SW480 (cell line): ENCODE measurements around the gene NPM3.

ENCODE experiments used
- DNase-seq: peaks from one replicate; pipeline ENCODE4 v3.0.0-alpha.2; 2016; ENCODE audit warnings: low spot score

Gene NPM3

DNA sequence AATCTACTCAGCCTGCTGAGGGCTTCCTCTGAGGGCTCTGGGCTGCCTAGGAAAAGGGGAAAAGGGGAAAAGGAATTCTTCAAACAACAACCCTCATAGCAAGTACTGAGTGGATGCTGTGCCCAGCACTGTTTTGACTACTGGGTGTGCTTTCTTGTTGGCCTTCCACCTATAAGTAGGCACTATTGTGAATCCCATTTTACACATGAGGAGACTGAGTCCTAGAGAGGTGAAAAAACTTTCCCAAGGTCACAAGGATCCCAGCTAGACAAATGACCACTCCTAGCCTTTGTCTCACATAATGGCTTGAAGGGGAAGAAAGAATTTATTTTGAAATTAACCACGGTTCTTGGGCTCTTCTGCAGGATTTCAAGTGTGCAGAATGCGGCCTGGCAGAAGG is 24.4 kb downstream of the NPM3 start:
- no peak for DNase-seq

DNA sequence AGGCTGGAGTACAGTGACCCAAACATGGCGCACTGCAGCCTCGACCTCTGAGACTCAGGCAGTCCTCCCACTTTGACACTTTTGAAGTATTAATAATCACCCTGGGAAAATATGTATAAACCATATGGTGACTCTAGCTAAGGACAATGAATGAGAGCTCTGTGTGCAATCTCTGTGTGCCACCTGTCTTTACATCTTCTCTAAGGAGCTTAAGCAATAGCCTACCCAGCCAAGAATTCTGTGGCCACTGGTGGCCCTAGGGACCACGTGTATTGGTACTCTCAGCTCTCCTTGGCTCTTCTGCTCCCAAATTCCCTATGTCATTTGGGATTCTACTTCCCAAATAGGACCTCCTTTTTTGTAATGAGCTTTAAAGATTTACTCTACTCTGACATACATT is 31.0 kb downstream of the NPM3 start:
- no peak for DNase-seq

DNA sequence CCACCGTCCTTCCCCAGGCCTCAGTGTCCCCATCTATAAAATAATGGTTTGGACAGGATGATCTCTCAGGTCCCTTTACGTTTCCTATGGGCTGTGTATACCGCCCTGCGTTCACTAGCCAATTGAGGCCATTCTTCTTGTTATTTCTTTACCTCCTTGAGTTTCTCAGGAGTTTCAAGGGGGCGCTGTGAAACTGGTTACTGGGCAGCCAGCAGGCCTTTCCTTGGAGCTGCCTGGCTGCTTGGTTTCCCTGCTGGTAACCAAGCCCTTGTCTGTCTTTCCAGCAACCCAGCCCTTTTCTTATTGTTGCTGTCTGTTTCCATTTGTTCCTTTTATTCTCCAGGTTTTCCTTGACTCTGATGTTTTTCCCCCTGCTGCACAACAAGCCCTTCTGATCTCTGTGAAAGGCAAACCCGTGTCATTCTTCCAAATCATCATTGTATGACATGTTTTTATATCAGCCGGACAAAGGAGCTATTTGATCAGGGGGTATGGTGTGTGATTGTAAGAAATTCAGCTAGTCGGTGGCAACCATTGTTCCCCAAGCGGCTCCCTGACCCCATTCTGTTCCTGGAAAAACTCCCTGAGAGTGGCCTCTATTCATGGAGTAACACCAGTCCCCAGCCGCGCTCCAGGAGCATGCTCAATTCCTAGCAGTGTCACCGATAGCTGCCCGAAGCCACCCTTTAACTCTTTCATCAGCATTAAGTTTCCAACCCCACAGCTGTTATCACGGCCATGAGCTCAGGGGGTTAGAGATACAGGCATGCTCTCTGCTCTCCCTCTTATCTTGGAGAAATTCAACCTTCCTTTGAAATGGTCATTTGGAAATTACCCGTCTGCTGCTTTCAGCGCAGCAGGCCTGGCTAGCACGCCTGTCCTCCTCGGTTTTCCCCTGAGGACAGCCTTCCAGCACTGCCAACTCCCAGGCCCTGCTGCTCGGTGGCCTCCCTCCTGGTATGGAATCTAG is 33.9 kb downstream of the NPM3 start:
- no peak for DNase-seq

DNA sequence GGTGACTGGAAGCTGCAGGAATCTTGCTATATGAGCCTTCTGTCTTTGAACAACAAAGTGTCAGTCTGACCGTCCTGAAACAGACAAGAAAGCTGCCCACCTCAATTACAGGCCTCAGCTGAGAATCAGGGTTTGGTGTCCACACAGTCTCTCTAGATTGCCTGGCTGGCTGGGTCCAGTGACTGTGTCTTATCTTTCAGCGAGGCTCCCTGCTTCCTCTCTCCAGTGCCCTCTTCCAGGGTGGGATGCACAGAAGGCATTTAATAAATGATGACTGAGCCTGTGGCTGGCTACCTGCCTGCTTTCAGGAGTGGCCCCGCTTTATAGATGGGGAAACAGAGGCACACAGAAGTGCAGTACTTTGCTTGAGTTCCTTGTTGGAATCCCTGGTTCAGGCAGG is 34.8 kb downstream of the NPM3 start:
- DNase-seq: no peak

DNA sequence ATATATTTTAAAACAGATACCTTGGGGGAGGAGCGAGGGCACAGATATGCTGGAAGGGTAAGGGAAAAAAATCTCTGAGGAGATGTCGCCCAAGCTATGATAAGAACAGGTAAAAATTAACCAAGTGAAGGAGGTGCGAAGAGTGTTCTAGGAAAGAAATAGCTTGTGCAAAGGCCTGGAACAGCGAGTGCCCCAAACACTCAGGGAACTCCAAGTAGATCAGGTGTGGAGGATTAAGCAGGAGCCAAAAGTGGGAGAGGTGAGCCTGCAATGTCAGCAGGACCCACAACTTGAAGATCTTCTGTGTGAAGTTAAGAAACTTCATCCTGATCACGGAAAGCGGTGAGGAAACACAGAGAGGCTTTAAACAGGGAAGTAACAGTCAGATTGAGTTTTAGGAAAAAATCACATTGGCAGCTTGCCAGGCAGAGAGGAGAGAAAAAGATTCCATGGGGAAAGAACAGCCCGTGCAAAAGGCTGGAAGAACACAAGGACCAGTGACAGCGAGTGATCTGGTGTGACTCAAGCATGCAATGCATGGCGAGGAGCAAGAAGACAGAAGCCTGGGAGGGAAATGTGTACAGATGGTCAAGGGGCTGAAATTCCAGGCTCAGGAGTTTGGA is 38.1 kb downstream of the NPM3 start:
- no peak for DNase-seq

DNA sequence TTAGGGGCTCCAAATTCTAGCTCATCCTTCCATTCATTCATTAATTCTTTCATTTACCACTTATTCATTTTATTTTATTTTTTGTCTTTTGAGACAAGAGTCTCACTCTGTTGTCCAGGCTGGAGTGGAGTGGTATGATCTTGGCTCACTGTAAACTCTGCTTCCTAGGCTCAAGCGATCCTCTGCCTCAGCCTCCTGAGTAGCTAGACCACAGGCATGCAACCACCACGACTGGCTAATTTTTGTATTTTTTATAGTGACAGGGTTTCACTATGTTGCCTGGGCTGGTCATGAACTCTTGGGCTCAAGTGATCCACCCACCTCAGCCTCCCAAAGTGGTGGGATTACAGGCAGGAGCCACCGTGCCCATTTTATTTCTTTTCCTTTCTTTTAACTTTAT is 39.0 kb downstream of the NPM3 start:
- DNase-seq: no peak

DNA sequence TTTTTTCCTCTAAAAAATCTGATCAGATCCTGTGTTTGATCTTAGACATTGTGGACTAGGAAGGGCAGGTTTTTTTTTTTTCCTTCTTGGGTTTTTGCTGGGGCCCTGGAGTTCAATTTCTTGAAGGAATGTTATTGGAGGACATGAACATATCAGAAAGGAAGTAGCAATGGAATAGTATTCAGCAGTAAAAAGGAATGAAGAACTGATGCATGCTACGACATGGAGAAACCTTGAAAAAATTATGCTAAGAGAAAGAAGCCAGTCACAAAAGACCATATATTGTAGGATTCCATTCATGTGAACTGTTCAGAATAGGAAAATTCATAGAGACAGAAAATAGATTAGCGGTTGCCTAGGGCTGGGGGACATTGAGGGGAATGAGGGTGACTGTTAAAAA is 41.3 kb downstream of the NPM3 start:
- DNase-seq: no peak

DNA sequence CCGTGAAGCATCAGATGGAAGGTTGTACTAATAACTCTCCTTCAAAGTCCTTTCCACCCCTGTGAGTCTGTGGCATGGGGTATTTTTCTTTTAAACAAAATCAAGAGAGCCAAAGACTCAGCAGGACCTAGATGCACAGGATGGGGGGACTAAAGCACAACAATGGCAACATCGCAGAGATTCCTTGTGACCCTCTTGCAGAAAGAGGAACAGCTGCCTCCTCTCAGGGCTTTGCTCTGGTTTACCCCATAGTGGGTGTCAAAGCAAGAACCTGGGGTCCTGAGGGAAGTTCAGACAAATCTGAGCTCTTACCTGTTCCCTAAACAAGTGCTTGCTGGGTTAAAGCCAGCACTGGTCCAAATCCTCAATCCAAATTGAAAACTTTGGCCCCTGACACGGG is 46.6 kb downstream of the NPM3 start:
- no peak for DNase-seq

DNA sequence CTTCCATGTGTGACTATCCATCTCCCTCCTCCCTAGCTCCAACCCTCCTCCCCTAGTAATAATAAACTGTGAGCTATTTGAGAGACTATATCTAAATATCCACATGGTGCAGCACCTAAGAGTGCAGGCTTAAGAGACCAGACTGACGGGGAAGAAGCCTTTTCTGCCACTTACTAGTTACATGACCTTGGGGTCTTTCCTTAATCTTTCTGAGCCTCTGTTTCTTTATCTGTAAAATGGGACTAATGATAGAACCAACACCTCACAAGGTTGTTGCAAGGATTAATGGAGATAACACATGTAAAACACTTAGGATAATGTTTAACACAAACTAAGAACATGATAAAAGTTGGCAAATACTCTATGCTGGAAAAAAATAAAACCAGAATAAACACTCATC is 51.1 kb downstream of the NPM3 start:
- no peak for DNase-seq
